Fibroblast of mammary gland (primary cell): ENCODE results near the gene ELOVL4.

ENCODE experiments used
- DNase-seq: peaks from one replicate; pipeline ENCODE4 v3.0.0-alpha.2; 2010; ENCODE audit warnings: low read depth
- H3K4me3 ChIP-seq: 2 replicates; pipeline ENCODE4 v1.5.1; 2011; ENCODE audit warnings: low read depth, mild to moderate bottlenecking, low read length, moderate library complexity; ENCODE audit not compliant: control insufficient read depth
- TF ChIP-seq, protein P1 (sequence below): conservative IDR thresholded peaks from 2 replicates; pipeline ENCODE4 v1.5.1; 2011; ENCODE audit warnings: low read depth, low read length, inconsistent platforms; ENCODE audit not compliant: control insufficient read depth, insufficient read depth

ELOVL4 gene

DNA sequence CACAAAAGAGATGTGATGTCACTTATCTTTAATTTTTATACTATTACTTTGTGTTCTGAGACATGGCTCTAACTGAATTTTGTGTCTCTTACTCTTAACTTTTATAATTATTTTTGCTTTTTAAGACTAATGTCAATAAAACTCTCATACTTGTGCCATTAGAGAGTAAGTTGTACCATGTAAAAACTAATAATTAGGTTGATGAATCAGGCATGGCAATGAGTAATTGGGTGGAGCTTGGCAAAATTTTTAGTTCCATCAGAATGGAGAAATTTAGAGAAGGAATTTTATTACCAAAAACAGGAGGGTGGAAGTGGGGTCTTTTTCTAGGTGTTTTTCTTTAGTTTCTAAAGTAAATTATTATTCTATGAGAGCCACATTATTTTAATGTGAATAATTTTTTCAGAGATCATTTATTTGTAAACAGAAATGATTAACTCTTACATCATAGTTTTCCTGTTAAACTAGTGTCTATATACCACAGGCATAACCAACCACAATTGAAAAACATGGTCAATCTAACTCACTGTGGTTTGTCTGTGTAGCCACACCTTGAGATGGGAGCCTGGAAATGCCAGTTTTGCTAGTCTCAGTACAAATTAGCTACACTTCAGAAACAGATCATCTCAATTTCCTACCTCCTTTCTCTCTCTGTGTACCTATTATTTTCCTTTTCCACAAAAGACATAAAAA, 51.8 kb downstream of the ELOVL4 start:
- TF ChIP-seq, protein P1, sequence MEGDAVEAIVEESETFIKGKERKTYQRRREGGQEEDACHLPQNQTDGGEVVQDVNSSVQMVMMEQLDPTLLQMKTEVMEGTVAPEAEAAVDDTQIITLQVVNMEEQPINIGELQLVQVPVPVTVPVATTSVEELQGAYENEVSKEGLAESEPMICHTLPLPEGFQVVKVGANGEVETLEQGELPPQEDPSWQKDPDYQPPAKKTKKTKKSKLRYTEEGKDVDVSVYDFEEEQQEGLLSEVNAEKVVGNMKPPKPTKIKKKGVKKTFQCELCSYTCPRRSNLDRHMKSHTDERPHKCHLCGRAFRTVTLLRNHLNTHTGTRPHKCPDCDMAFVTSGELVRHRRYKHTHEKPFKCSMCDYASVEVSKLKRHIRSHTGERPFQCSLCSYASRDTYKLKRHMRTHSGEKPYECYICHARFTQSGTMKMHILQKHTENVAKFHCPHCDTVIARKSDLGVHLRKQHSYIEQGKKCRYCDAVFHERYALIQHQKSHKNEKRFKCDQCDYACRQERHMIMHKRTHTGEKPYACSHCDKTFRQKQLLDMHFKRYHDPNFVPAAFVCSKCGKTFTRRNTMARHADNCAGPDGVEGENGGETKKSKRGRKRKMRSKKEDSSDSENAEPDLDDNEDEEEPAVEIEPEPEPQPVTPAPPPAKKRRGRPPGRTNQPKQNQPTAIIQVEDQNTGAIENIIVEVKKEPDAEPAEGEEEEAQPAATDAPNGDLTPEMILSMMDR, result no peak
- no peak overlapping the region for H3K4me3 ChIP-seq
- peak; percentile 64 for DNase-seq

DNA sequence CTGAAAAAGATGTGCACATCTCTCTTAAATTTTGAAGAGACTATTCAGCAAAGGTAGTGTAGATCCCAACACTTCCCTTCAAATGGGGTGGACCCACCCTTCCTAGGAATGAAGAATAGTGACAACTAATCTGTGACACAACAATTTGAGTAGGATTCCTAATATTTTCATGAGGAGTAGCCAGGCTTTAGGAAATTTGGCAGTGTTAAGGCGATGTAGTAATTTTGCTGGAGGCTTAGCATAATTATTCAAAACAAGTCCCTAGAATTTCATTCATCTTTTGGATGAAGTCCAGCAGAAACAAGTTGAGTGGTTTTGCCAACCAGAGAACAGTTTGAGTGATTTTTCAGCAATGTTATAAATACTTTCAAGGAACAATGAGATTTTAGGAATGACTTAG, 52.4 kb downstream of the ELOVL4 start:
- TF ChIP-seq, protein P1, result no peak

DNA sequence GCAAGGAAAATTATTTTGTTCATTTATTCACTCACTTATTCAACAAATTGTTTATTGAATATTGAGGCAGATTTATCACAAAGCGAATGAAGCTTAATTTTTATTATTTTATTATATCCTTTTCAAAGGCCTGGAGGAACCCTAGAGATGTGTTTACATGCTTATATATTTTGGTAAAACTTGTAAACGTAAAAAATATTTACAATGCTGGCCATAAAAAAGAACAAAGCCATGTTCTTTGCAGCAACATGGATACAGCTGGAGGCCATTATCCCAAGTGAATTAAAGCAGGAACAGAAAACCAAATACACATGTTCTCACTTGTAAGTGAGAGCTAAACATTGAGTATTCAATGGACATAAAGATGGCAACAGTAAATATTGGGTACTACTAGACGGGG, 58.8 kb downstream of the ELOVL4 start:
- TF ChIP-seq, protein P1, result no peak
- H3K4me3 ChIP-seq, result no peak overlapping the region
- no peak for DNase-seq

More for the DNA sequence above, 52.4 kb downstream of the ELOVL4 start:
- DNase-seq, result peak; percentile 28
- H3K4me3 ChIP-seq, result no peak overlapping the region

DNA sequence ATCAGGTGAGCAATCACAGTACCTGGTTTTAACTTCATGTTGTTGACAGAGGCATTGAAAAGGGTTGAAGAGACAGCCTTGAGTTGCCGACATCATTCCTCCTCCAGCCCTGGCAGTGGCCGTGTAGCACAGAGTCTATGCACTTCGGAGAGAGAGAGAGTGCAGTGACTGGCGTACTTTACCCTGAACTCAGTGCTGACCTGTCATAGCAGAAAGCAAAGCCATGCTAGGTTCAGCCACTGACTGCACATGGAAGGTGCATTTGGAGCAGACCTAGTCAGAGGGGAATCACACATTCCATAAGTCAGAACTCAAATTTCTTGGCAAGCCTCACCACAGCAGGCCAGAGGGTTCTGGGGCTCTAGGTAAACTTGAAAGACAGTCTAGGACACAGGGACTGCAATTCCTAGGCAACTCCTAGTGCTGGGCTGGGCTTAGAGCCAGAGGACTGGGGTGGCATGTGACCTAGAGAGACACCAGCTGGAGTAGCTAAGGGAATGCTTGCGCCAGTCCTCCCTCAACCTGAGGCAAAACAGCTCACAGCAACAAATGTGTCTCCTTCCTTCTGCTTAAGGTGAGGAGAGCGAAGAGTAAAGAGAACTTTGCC, 69.1 kb downstream of the ELOVL4 start:
- TF ChIP-seq, protein P1, result no peak
- no peak overlapping the region for H3K4me3 ChIP-seq
- DNase-seq, result no peak

DNA sequence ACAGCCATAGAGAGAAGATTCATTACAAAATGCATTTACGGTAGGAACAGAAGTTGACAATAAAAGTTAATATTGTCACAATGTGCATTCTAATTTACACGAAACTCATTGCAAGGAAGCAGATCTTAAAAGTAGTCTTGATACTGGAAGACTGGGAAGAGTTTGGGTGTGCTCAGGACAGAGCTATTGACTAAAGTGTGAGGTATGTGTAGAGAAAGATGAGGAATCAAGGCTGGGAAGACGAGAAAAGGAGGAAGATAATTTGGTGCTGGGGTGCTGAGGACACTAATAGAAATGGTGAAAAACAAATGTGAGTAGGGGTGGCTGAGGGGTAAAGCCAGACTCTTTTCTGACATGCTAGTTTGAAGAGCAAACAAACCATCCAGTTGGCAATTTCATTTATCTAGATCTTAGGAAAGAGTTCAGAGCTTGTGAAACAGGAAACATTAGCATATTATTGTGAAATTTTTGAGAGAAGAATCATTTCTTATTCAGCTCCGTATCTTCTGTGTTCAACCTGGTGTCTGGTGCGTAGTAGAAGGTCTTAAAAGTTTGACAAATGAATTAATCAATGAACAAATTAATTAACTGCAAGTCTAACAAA, 72.7 kb downstream of the ELOVL4 start:
- no peak overlapping the region for H3K4me3 ChIP-seq
- DNase-seq, result peak; percentile 18

DNA sequence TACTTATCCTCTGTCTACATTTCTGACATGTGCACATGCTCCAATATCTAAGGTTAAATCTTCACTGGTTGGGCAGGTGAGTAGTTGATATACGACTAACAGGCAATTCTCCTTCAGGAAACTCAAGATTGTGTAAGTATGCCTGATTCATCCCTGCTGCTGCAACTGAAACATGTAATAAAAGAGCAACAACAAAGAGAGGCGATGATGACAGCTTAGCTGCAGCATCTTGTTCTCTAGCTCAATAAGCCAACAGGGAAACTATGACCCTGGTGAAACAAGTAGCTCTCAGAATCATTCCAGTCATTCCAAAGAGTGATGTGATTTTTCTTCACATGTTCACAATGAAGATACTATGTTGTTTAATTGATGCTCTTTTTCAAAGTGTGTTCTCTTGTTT, 74.4 kb downstream of the ELOVL4 start:
- no peak overlapping the region for H3K4me3 ChIP-seq

More for the DNA sequence above, 72.7 kb downstream of the ELOVL4 start:
- TF ChIP-seq, protein P1, result no peak

More for the DNA sequence above, 74.4 kb downstream of the ELOVL4 start:
- TF ChIP-seq, protein P1, result no peak
- DNase-seq, result peak; percentile 76
